Spleen (tissue), 11 donors: ENCODE results near the gene PAEP. TPM values are rescaled to one million over a fixed set of nuclear protein-coding genes. Genes with fewer than 3 reads are reported as not detected.
A peak's percentile ranks its signal among the peaks of the same experiment; 100 is the strongest.

Source experiments
- DNase-seq: peaks from one replicate; pipeline ENCODE4 v3.0.0-alpha.2; 2020
- H3K27ac ChIP-seq, 8 donors: fragments of 200-600 bp; sonication (generic) in 7 of 8; 1 replicate in 4 of 8; 2 replicates in 4 of 8; pipeline versions ENCODE4 v1.5.0 to v1.8.0; 2016 to 2021; ENCODE audit warnings: inconsistent platforms in 4 of 8, mild to moderate bottlenecking in 4 of 8, moderate library complexity in 1 of 8
- H3K27me3 ChIP-seq, 7 donors: fragments of 200-600 bp; sonication (generic) in 6 of 7; replicated peaks in 1 of 7; 1 replicate in 4 of 7; 2 replicates in 3 of 7; pipeline versions ENCODE4 v1.5.0 to v1.8.0; 2016 to 2021; ENCODE audit warnings: inconsistent platforms in 3 of 7, mild to moderate bottlenecking in 1 of 7
- H3K36me3 ChIP-seq, 6 donors: fragments of 200-600 bp; sonication (generic) in 5 of 6; 1 replicate in 4 of 6; 2 replicates in 2 of 6; pipeline versions ENCODE4 v1.5.0 to v1.8.0; 2016 to 2021; ENCODE audit warnings: inconsistent platforms in 2 of 6
- H3K4me1 ChIP-seq, 6 donors: fragments of 200-600 bp; sonication (generic) in 5 of 6; 1 replicate in 3 of 6; 2 replicates in 3 of 6; pipeline versions ENCODE4 v1.5.0 to v1.8.0; 2016 to 2021; ENCODE audit warnings: inconsistent platforms in 3 of 6
- H3K4me3 ChIP-seq, 8 donors: fragments of 200-600 bp; sonication (generic) in 7 of 8; 1 replicate in 4 of 8; 2 replicates in 4 of 8; pipeline versions ENCODE4 v1.5.0 to v1.8.0; 2016 to 2021; ENCODE audit warnings: inconsistent platforms in 4 of 8, mild to moderate bottlenecking in 4 of 8, moderate library complexity in 2 of 8
- H3K9me3 ChIP-seq, 8 donors: fragments of 200-600 bp; sonication (generic) in 7 of 8; 1 replicate in 4 of 8; 2 replicates in 4 of 8; pipeline versions ENCODE4 v1.5.0 to v1.8.0; 2016 to 2021; ENCODE audit warnings: inconsistent platforms in 4 of 8
- CTCF ChIP-seq, 11 experiments: fragments of 200-600 bp in 7 of 11; fragments of 450-650 bp in 4 of 11; sonication (generic) in 4 of 11; IDR thresholded peaks in 8 of 11; conservative IDR thresholded peaks in 3 of 11; 1 replicate in 7 of 11; 2 replicates in 4 of 11; pipeline versions ENCODE4 v1.4.0 to v1.8.0; 2016 to 2021; ENCODE audit warnings: antibody characterized with exemption in 11 of 11, inconsistent platforms in 4 of 11, mild to moderate bottlenecking in 1 of 11
- POLR2A ChIP-seq, 3 donors: fragments of 450-650 bp; IDR thresholded peaks; one replicate each; pipeline ENCODE4 v1.5.1; 2017; ENCODE audit warnings: antibody characterized with exemption in 3 of 3, mild to moderate bottlenecking in 1 of 3
- POLR2AphosphoS5 ChIP-seq, 3 donors: sonication (generic); formaldehyde crosslinking; IDR thresholded peaks; one replicate each; pipeline ENCODE4 v1.5.1; 2017; ENCODE audit warnings: antibody characterized with exemption in 3 of 3
- WGBS, 5 donors: extraction: QIAGEN DNeasy Blood & Tissue Kit in 3 of 5; methylation state at CpG; one replicate each; pipeline versions ENCODE4 v1.1.5 to v1.1.7; 2013 to 2018; 5-methylcytosine and 5-hydroxymethylcytosine counted together
- intact Hi-C: fragments of 100-400 bp; cut with DNase I; formaldehyde crosslinking; loops from one replicate; pipeline ENCODE4 v1.15.0; 2023; ENCODE audit warnings: low total_unique reads
- polyA plus RNA-seq, 3 donors: library from polyadenylated mRNA; stranded (reverse); fragments of 200-250 nt; gene quantifications; one replicate each; pipeline ENCODE4 v1.2.1, GENCODE V29; 2013
- total RNA-seq, 7 donors: library from RNA; depleted of rRNA in 3 of 7; stranded (reverse); fragments of >200 nt in 3 of 7; fragmentation: NEBNext Ultra II Directional in 4 of 7; extraction: Animal tissue kit (Norgen Biotek cat#: 25700) in 4 of 7; gene quantifications; one replicate each; pipeline versions ENCODE4 v1.1.0 to v1.2.1, GENCODE V29; 2016 to 2021
- donor health status: healthy with polysubstance abuse.
- donor health status: DM: no; HTN: no; CAD: no; lungs with moderate emphysema.
- donor health status: DM: no; HTN: no; CAD: no.
- donor health status: Bipolar disorder and iron deficiency.
- donor health status: healthy.
- donor health status: DM: no; HTN: no; CAD: no.
- donor health status: DM: yes; HTN: yes; CAD: no.

PAEP gene
- total and polyA plus RNA-seq, 10 donors, result not detected

GRCh38 chr9:135596211-135596610, 34.7 kb downstream of the PAEP start:
- peaks cover 0 to 16% (median 0%) of the 10 kb centered on the region in 8 donors for H3K9me3 ChIP-seq
- no peaks in the 10 kb centered on the region for H3K36me3 ChIP-seq
- no peak overlapping the region for H3K4me3 ChIP-seq
- H3K4me1 ChIP-seq, result no peaks in the 10 kb centered on the region
- intact Hi-C loops, result no loop called here
- WGBS, 5 donors, result 21 to 53% (median 37%) methylated on average over 2 of the region's 2 CpGs
- TF ChIP-seq POLR2A (IDR thresholded peaks at IDR 0.05) (no peak), CTCF (IDR thresholded peaks at IDR 0.05 in 8 of 11, conservative IDR thresholded peaks at IDR 0.05 in 3 of 11) (no peak), POLR2AphosphoS5 (IDR thresholded peaks at IDR 0.05) (no peak)
- peaks cover 0 to 58% (median 4%) of the 10 kb centered on the region in 7 donors for H3K27me3 ChIP-seq
- no peak overlapping the region for H3K27ac ChIP-seq
- DNase-seq, result no peak

- TF ChIP-seq POLR2AphosphoS5 (IDR thresholded peaks at IDR 0.05) (no peak), CTCF (IDR thresholded peaks at IDR 0.05 in 8 of 11, conservative IDR thresholded peaks at IDR 0.05 in 3 of 11) (no peak), POLR2A (IDR thresholded peaks at IDR 0.05) (no peak)
- WGBS, 5 donors, result 43 to 65% (median 57%) methylated on average over 5 of the region's 5 CpGs
- Histone ChIP-seq H3K4me1 (peaks cover 0 to 8% (median 2%) of the 10 kb centered on the region in 6 donors), H3K36me3 (no peaks in the 10 kb centered on the region), H3K27ac (no peak overlapping the region), H3K27me3 (peaks cover 0 to 73% (median 0%) of the 10 kb centered on the region in 7 donors), H3K4me3 (no peak overlapping the region), H3K9me3 (peaks cover 0 to 7% (median 0%) of the 10 kb centered on the region in 8 donors)
- DNase-seq, result no peak
- intact Hi-C loops, result loop anchor here (10.0 kb wide), 1 partner anchor 524 kb away; no protein-coding TSS in a partner anchor
These were observed 38.8 kb downstream of the PAEP start for GRCh38 chr9:135600296-135600817.

- no peak overlapping the region for H3K27ac ChIP-seq
- no peak overlapping the region for H3K4me3 ChIP-seq
- no peak for DNase-seq
- intact Hi-C loops, result loop anchor here (10.0 kb wide), 1 partner anchor 523 kb away; no protein-coding TSS in a partner anchor
- H3K9me3 ChIP-seq, result no peaks in the 10 kb centered on the region
- H3K4me1 ChIP-seq, result peaks cover 0 to 8% (median 2%) of the 10 kb centered on the region in 6 donors
- TF ChIP-seq POLR2AphosphoS5 (IDR thresholded peaks at IDR 0.05) (no peak), CTCF (IDR thresholded peaks at IDR 0.05 in 8 of 11, conservative IDR thresholded peaks at IDR 0.05 in 3 of 11) (no peak), POLR2A (IDR thresholded peaks at IDR 0.05) (no peak)
- WGBS, 5 donors, result 84 to 93% (median 86%) methylated on average over 8 of the region's 8 CpGs
- peaks cover 0 to 64% (median 0%) of the 10 kb centered on the region in 7 donors for H3K27me3 ChIP-seq
- no peaks in the 10 kb centered on the region for H3K36me3 ChIP-seq
These were observed 40.4 kb downstream of the PAEP start for GRCh38 chr9:135601988-135602387.

- DNase-seq, result peak; percentile 59
- no peak overlapping the region for H3K4me3 ChIP-seq
- H3K4me1 ChIP-seq, result peaks cover 0 to 8% (median 2%) of the 10 kb centered on the region in 6 donors
- H3K27me3 ChIP-seq, result peaks cover 0 to 54% (median 0%) of the 10 kb centered on the region in 7 donors
- H3K27ac ChIP-seq, result no peak overlapping the region
- 47 to 54% (median 54%) methylated on average over 23 to 24 of the region's 24 CpGs for WGBS, 5 donors
- no peaks in the 10 kb centered on the region for H3K9me3 ChIP-seq
- TF ChIP-seq CTCF (IDR thresholded peaks at IDR 0.05 in 8 of 11, conservative IDR thresholded peaks at IDR 0.05 in 3 of 11) (peak; percentile 40 to 75 (median 68)), POLR2A (IDR thresholded peaks at IDR 0.05) (no peak)
- intact Hi-C loops, result loop anchor here (10.0 kb wide), 1 partner anchor 522 kb away; no protein-coding TSS in a partner anchor
- no peaks in the 10 kb centered on the region for H3K36me3 ChIP-seq
These were observed 41.4 kb downstream of the PAEP start for GRCh38 chr9:135602789-135603481.
